HG02678 (cell line): ENCODE results near the gene UCP3.

Experiments
- ATAC-seq: cut with Tn5 transposase; IDR thresholded peaks from one replicate; pipeline ENCODE4 v1.9.1; 2021; ENCODE audit warnings: mild to moderate bottlenecking, moderate library complexity; ENCODE audit not compliant: unreplicated experiment

Gene UCP3

GRCh38 chr11:73958521-73959141 is 50.3 kb downstream of the UCP3 start:
- ATAC-seq = no peak

- no peak for ATAC-seq
These were observed 51.1 kb downstream of the UCP3 start for GRCh38 chr11:73957654-73958361.

GRCh38 chr11:73956876-73957653 is 51.8 kb downstream of the UCP3 start:
- peak; percentile 58 for ATAC-seq

GRCh38 chr11:73951797-73952196 is 57.1 kb downstream of the UCP3 start:
- no peak for ATAC-seq

DNA sequence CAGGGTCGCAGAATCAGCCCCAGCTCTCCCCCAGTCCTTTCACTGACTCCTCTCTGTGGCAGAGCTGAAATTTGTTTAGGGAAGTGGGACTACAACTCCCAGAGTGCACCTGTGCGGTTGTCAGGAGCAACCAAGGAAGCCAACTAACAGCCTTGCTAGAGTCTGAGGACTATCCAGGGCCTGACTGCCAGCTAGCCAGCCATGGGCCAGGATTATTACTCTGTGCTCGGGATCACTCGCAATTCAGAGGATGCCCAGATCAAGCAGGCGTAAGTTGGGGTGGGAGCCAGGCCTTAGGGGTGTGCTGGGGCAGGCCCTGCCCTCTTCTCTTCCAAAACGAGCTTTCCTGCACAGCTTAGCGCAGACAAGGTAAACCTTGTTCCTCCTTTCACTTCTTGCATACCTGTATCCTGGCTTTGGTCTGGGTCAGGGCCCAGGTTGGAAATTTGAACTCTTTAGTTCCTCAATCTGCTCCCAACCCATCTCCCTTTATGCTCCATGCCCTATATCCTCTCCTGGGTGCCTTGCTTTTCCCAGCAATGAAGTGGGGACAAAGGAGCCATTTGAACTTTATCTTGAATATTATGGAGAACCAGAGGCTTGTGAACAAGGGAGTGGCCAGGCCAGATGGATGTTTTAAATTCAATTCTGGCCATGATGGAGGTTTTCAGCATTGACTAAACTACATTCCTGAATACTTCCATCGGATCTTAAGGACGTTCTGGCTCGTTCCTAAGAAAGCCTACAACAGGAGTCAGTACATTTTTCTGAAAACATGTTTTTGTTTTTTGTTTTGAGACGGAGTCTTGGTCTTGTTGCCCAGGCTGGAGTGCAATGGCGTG is 57.8 kb downstream of the UCP3 start, which contains the start of gene DNAJB13:
DNAJB13 (plus strand) TSS at position 158 of the 842 bp plus-strand sequence; CDS start at position 202, 44 bp downstream.
- ATAC-seq = peak; percentile 92
